ENCODE measurements around the gene TSPAN2. TPM values are rescaled to one million over a fixed set of nuclear protein-coding genes. Genes with fewer than 3 reads are reported as not detected.

TSPAN2 gene
- total and polyA plus RNA-seq, 2 experiments from 2014 or later: 11.2 to 11.8 TPM

DNA sequence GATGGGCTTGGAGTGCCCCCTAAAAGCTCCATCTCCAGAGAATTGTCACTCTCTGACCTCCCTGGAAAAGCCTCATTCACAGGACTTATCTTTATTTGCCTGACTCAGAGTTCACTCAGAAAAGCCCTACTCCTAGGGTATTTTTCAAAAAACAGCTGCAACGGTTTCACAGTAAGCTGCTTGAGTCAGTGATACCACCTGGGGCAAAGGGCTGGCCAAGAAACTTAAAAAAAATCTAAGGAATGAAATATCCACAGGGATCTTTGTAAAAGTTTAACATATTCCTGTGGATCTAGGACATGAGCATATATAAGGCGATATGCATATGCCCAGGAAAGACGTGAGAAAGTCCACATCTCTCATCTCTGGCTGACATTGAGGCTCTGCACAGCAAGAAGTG, 33.8 kb upstream of the TSPAN2 start (continued):
- TF ChIP-seq, protein P1, sequence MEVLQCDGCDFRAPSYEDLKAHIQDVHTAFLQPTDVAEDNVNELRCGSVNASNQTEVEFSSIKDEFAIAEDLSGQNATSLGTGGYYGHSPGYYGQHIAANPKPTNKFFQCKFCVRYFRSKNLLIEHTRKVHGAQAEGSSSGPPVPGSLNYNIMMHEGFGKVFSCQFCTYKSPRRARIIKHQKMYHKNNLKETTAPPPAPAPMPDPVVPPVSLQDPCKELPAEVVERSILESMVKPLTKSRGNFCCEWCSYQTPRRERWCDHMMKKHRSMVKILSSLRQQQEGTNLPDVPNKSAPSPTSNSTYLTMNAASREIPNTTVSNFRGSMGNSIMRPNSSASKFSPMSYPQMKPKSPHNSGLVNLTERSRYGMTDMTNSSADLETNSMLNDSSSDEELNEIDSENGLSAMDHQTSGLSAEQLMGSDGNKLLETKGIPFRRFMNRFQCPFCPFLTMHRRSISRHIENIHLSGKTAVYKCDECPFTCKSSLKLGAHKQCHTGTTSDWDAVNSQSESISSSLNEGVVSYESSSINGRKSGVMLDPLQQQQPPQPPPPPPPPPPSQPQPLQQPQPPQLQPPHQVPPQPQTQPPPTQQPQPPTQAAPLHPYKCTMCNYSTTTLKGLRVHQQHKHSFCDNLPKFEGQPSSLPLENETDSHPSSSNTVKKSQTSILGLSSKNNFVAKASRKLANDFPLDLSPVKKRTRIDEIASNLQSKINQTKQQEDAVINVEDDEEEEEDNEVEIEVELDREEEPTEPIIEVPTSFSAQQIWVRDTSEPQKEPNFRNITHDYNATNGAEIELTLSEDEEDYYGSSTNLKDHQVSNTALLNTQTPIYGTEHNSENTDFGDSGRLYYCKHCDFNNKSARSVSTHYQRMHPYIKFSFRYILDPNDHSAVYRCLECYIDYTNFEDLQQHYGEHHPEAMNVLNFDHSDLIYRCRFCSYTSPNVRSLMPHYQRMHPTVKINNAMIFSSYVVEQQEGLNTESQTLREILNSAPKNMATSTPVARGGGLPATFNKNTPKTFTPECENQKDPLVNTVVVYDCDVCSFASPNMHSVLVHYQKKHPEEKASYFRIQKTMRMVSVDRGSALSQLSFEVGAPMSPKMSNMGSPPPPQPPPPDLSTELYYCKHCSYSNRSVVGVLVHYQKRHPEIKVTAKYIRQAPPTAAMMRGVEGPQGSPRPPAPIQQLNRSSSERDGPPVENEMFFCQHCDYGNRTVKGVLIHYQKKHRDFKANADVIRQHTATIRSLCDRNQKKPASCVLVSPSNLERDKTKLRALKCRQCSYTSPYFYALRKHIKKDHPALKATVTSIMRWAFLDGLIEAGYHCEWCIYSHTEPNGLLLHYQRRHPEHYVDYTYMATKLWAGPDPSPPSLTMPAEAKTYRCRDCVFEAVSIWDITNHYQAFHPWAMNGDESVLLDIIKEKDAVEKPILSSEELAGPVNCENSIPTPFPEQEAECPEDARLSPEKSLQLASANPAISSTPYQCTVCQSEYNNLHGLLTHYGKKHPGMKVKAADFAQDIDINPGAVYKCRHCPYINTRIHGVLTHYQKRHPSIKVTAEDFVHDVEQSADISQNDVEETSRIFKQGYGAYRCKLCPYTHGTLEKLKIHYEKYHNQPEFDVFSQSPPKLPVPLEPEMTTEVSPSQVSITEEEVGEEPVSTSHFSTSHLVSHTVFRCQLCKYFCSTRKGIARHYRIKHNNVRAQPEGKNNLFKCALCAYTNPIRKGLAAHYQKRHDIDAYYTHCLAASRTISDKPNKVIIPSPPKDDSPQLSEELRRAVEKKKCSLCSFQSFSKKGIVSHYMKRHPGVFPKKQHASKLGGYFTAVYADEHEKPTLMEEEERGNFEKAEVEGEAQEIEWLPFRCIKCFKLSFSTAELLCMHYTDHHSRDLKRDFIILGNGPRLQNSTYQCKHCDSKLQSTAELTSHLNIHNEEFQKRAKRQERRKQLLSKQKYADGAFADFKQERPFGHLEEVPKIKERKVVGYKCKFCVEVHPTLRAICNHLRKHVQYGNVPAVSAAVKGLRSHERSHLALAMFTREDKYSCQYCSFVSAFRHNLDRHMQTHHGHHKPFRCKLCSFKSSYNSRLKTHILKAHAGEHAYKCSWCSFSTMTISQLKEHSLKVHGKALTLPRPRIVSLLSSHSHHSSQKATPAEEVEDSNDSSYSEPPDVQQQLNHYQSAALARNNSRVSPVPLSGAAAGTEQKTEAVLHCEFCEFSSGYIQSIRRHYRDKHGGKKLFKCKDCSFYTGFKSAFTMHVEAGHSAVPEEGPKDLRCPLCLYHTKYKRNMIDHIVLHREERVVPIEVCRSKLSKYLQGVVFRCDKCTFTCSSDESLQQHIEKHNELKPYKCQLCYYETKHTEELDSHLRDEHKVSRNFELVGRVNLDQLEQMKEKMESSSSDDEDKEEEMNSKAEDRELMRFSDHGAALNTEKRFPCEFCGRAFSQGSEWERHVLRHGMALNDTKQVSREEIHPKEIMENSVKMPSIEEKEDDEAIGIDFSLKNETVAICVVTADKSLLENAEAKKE (CRISPR knock-in tag; IDR thresholded peaks at IDR 0.05): no peak

DNA sequence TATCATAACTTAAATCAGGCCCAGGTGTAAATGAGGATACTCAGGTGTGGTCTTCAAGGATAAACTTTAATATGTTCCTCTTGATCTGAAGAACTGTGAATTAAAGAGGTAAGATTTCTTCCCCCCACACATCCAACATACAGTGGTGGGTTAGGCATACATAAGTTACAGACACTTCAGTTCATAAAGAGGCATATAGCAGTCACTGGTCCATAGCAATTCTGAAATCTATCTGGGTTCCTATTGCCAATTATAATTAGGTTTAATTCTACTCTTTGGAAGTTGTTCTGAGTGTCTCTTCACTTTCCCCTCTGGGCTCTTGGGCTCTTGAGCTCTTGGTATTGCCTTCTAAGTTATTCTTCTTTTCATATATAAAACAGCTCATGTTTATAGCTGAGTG, 32.5 kb upstream of the TSPAN2 start:
- no peaks in the 10 kb centered on the region for H4K20me1 ChIP-seq (replicated peaks; ENCODE audit: insufficient read depth)
- peaks cover 5% of the 10 kb centered on the region; the same call in 2 of the 3 replicates for H3K4me1 Mint-ChIP-seq
- no peaks in the 10 kb centered on the region; the same call in 1 of the 2 replicates for H3K4me1 ChIP-seq (ENCODE audit: insufficient read depth)
- H3K79me2 ChIP-seq (replicated peaks; ENCODE audit: insufficient read depth): no peaks in the 10 kb centered on the region
- H3K27ac ChIP-seq (ENCODE audit: low read depth): no peak overlapping the region
- H3K36me3 ChIP-seq (ENCODE audit: insufficient read depth): no peaks in the 10 kb centered on the region
- H3K9me3 Mint-ChIP-seq: peaks cover 39% of the 10 kb centered on the region
- no peak for DNase-seq (ENCODE audit: low spot score)
- no peak overlapping the region for H3K27ac Mint-ChIP-seq
- no peaks in the 10 kb centered on the region for H3K27me3 ChIP-seq (ENCODE audit: insufficient read depth)
- ATAC-seq: no peak
- 0 out of 2 replicates have a peak, but pooled peaks cover 3% of the 10 kb centered on the region for H3K9me2 ChIP-seq (ENCODE audit: insufficient read depth)
- no peak overlapping the region for H3K4me3 Mint-ChIP-seq
- H3K27me3 Mint-ChIP-seq (ENCODE audit: insufficient read depth, low read depth, poor library complexity): peaks cover 1% of the 10 kb centered on the region
- peaks cover 23% of the 10 kb centered on the region for H3K36me3 Mint-ChIP-seq (ENCODE audit: low read depth)
- no peak overlapping the region for H2AFZ ChIP-seq
- H3K4me3 ChIP-seq: no peak overlapping the region
- H3K4me2 ChIP-seq: no peak overlapping the region
- H3F3A ChIP-seq (replicated peaks; ENCODE audit: low read depth): no peaks in the 10 kb centered on the region
- no peak for TF ChIP-seq CREB1 (CRISPR knock-in tag; IDR thresholded peaks at IDR 0.05; ENCODE audit: low read depth)
- no peak for TF ChIP-seq NANOG (IDR thresholded peaks at IDR 0.05; ENCODE audit: borderline replicate concordance)
- no peak for TF ChIP-seq POLR2AphosphoS5 (IDR thresholded peaks at IDR 0.05; ENCODE audit: low read depth)
- TF ChIP-seq ZNF114 (CRISPR knock-in tag; IDR thresholded peaks at IDR 0.05): no peak
- TF ChIP-seq, protein P2, sequence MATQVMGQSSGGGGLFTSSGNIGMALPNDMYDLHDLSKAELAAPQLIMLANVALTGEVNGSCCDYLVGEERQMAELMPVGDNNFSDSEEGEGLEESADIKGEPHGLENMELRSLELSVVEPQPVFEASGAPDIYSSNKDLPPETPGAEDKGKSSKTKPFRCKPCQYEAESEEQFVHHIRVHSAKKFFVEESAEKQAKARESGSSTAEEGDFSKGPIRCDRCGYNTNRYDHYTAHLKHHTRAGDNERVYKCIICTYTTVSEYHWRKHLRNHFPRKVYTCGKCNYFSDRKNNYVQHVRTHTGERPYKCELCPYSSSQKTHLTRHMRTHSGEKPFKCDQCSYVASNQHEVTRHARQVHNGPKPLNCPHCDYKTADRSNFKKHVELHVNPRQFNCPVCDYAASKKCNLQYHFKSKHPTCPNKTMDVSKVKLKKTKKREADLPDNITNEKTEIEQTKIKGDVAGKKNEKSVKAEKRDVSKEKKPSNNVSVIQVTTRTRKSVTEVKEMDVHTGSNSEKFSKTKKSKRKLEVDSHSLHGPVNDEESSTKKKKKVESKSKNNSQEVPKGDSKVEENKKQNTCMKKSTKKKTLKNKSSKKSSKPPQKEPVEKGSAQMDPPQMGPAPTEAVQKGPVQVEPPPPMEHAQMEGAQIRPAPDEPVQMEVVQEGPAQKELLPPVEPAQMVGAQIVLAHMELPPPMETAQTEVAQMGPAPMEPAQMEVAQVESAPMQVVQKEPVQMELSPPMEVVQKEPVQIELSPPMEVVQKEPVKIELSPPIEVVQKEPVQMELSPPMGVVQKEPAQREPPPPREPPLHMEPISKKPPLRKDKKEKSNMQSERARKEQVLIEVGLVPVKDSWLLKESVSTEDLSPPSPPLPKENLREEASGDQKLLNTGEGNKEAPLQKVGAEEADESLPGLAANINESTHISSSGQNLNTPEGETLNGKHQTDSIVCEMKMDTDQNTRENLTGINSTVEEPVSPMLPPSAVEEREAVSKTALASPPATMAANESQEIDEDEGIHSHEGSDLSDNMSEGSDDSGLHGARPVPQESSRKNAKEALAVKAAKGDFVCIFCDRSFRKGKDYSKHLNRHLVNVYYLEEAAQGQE (IDR thresholded peaks at IDR 0.05; ENCODE audit: unreplicated experiment): no peak
- no peak for TF ChIP-seq STAT1 (IDR thresholded peaks at IDR 0.05; ENCODE audit: unreplicated experiment)
- TF ChIP-seq ZNF331 (CRISPR knock-in tag; IDR thresholded peaks at IDR 0.05; ENCODE audit: low read depth): no peak
- no peak for TF ChIP-seq EZH2 (IDR thresholded peaks at IDR 0.05; ENCODE audit: low read depth, unreplicated experiment)
- TF ChIP-seq EZH2phosphoT487 (IDR thresholded peaks at IDR 0.05; ENCODE audit: unreplicated experiment): no peak
- TF ChIP-seq, protein P3, sequence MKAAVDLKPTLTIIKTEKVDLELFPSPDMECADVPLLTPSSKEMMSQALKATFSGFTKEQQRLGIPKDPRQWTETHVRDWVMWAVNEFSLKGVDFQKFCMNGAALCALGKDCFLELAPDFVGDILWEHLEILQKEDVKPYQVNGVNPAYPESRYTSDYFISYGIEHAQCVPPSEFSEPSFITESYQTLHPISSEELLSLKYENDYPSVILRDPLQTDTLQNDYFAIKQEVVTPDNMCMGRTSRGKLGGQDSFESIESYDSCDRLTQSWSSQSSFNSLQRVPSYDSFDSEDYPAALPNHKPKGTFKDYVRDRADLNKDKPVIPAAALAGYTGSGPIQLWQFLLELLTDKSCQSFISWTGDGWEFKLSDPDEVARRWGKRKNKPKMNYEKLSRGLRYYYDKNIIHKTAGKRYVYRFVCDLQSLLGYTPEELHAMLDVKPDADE (IDR thresholded peaks at IDR 0.05): no peak
- no peak for TF ChIP-seq JUNB (IDR thresholded peaks at IDR 0.05; ENCODE audit: unreplicated experiment)

Data from GM23338 (cell line).